Measurements from ENCODE around the gene IPCEF1. TPM values are rescaled to one million over a fixed set of nuclear protein-coding genes. Genes with fewer than 3 reads are reported as not detected.

IPCEF1 gene
- total RNA-seq, 2 donors from 2014 or later: 15.6 to 20.2 TPM

GRCh38 chr6:154161689-154162088 lies 194.9 kb downstream of the IPCEF1 start:
- peak; percentile 77 for ATAC-seq (replicated peaks)
- peaks cover 19% of the 10 kb centered on the region for H3K4me1 Mint-ChIP-seq
- peaks cover 22% of the 10 kb centered on the region for H3K36me3 Mint-ChIP-seq (ENCODE audit: low read depth)
- H3K27me3 Mint-ChIP-seq: no peaks in the 10 kb centered on the region
- no peak overlapping the region for H3K4me3 Mint-ChIP-seq
- H3K9me3 Mint-ChIP-seq: no peaks in the 10 kb centered on the region
- H3K27ac Mint-ChIP-seq: no peak overlapping the region

- Mint-ChIP-seq H3K4me3 (no peak overlapping the region), H3K27me3 (no peaks in the 10 kb centered on the region), H3K4me1 (peaks cover 25% of the 10 kb centered on the region), H3K36me3 (ENCODE audit: low read depth) (peaks cover 12% of the 10 kb centered on the region), H3K27ac (no peak overlapping the region), H3K9me3 (no peaks in the 10 kb centered on the region)
- no peak for ATAC-seq (replicated peaks)
Observed at GRCh38 chr6:154159126-154159525, 197.5 kb downstream of the IPCEF1 start.

GRCh38 chr6:154157706-154158105 lies 198.9 kb downstream of the IPCEF1 start:
- Mint-ChIP-seq H3K36me3 (ENCODE audit: low read depth) (peaks cover 12% of the 10 kb centered on the region), H3K4me3 (peak overlapping the region; percentile 78), H3K4me1 (peaks cover 25% of the 10 kb centered on the region), H3K9me3 (no peaks in the 10 kb centered on the region), H3K27me3 (no peaks in the 10 kb centered on the region), H3K27ac (peak overlapping the region; percentile 79)
- ATAC-seq (replicated peaks): no peak

GRCh38 chr6:154157082-154157481 lies 199.5 kb downstream of the IPCEF1 start:
- Mint-ChIP-seq H3K9me3 (no peaks in the 10 kb centered on the region), H3K36me3 (ENCODE audit: low read depth) (peaks cover 12% of the 10 kb centered on the region), H3K4me3 (peak overlapping the region; percentile 78), H3K27ac (peak overlapping the region; percentile 79), H3K4me1 (peaks cover 25% of the 10 kb centered on the region), H3K27me3 (no peaks in the 10 kb centered on the region)
- ATAC-seq (replicated peaks): peak; percentile 44

GRCh38 chr6:154156135-154156896 lies 200.3 kb downstream of the IPCEF1 start:
- ATAC-seq (replicated peaks): peak; percentile 90
- peak overlapping the region; percentile 78 for H3K4me3 Mint-ChIP-seq
- H3K4me1 Mint-ChIP-seq: peaks cover 25% of the 10 kb centered on the region
- no peaks in the 10 kb centered on the region for H3K27me3 Mint-ChIP-seq
- H3K9me3 Mint-ChIP-seq: no peaks in the 10 kb centered on the region
- H3K36me3 Mint-ChIP-seq (ENCODE audit: low read depth): peaks cover 12% of the 10 kb centered on the region
- peak overlapping the region; percentile 79 for H3K27ac Mint-ChIP-seq

GRCh38 chr6:154154389-154154967 lies 202.1 kb downstream of the IPCEF1 start:
- no peaks in the 10 kb centered on the region for H3K9me3 Mint-ChIP-seq
- peaks cover 6% of the 10 kb centered on the region for H3K36me3 Mint-ChIP-seq (ENCODE audit: low read depth)
- no peak overlapping the region for H3K4me3 Mint-ChIP-seq
- peaks cover 25% of the 10 kb centered on the region for H3K4me1 Mint-ChIP-seq
- H3K27ac Mint-ChIP-seq: no peak overlapping the region
- no peak for ATAC-seq (replicated peaks)
- H3K27me3 Mint-ChIP-seq: no peaks in the 10 kb centered on the region

GRCh38 chr6:154143753-154144152 lies 212.8 kb downstream of the IPCEF1 start:
- H3K9me3 Mint-ChIP-seq: no peaks in the 10 kb centered on the region
- no peak for ATAC-seq (replicated peaks)
- no peaks in the 10 kb centered on the region for H3K36me3 Mint-ChIP-seq (ENCODE audit: low read depth)
- no peak overlapping the region for H3K27ac Mint-ChIP-seq
- no peak overlapping the region for H3K4me3 Mint-ChIP-seq
- peaks cover 14% of the 10 kb centered on the region for H3K27me3 Mint-ChIP-seq
- no peaks in the 10 kb centered on the region for H3K4me1 Mint-ChIP-seq

- no peak overlapping the region for H3K4me3 Mint-ChIP-seq
- H3K9me3 Mint-ChIP-seq: no peaks in the 10 kb centered on the region
- H3K27me3 Mint-ChIP-seq: peaks cover 12% of the 10 kb centered on the region
- no peak overlapping the region for H3K27ac Mint-ChIP-seq
- H3K36me3 Mint-ChIP-seq (ENCODE audit: low read depth): no peaks in the 10 kb centered on the region
- H3K4me1 Mint-ChIP-seq: no peaks in the 10 kb centered on the region
- ATAC-seq (replicated peaks): no peak
Observed at GRCh38 chr6:154140743-154141142, 215.9 kb downstream of the IPCEF1 start.

- no peak overlapping the region for H3K4me3 Mint-ChIP-seq
- no peaks in the 10 kb centered on the region for H3K9me3 Mint-ChIP-seq
- H3K36me3 Mint-ChIP-seq (ENCODE audit: low read depth): no peaks in the 10 kb centered on the region
- ATAC-seq (replicated peaks): no peak
- peaks cover 6% of the 10 kb centered on the region for H3K27me3 Mint-ChIP-seq
- H3K4me1 Mint-ChIP-seq: no peaks in the 10 kb centered on the region
- H3K27ac Mint-ChIP-seq: no peak overlapping the region
Observed at GRCh38 chr6:154139892-154140291, 216.7 kb downstream of the IPCEF1 start.

- H3K27me3 Mint-ChIP-seq: peaks cover 6% of the 10 kb centered on the region
Observed at GRCh38 chr6:154138793-154139192, 217.8 kb downstream of the IPCEF1 start.

GRCh38 chr6:154134471-154135147 lies 222.0 kb downstream of the IPCEF1 start:
- Mint-ChIP-seq H3K36me3 (ENCODE audit: low read depth) (no peaks in the 10 kb centered on the region), H3K27me3 (peaks cover 6% of the 10 kb centered on the region), H3K9me3 (no peaks in the 10 kb centered on the region), H3K4me3 (no peak overlapping the region), H3K27ac (no peak overlapping the region), H3K4me1 (no peaks in the 10 kb centered on the region)
- ATAC-seq (replicated peaks): no peak

More at GRCh38 chr6:154138793-154139192, 217.8 kb downstream of the IPCEF1 start:
- H3K9me3 Mint-ChIP-seq: no peaks in the 10 kb centered on the region
- no peak overlapping the region for H3K27ac Mint-ChIP-seq
- H3K4me1 Mint-ChIP-seq: no peaks in the 10 kb centered on the region
- H3K36me3 Mint-ChIP-seq (ENCODE audit: low read depth): no peaks in the 10 kb centered on the region
- no peak for ATAC-seq (replicated peaks)
- no peak overlapping the region for H3K4me3 Mint-ChIP-seq

- H3K9me3 Mint-ChIP-seq: no peaks in the 10 kb centered on the region
- H3K4me1 Mint-ChIP-seq: no peaks in the 10 kb centered on the region
- no peak overlapping the region for H3K27ac Mint-ChIP-seq
- ATAC-seq (replicated peaks): no peak
- peaks cover 6% of the 10 kb centered on the region for H3K27me3 Mint-ChIP-seq
- H3K4me3 Mint-ChIP-seq: no peak overlapping the region
- H3K36me3 Mint-ChIP-seq (ENCODE audit: low read depth): no peaks in the 10 kb centered on the region
Observed at GRCh38 chr6:154127657-154128056, 228.9 kb downstream of the IPCEF1 start.

- Mint-ChIP-seq H3K4me3 (no peak overlapping the region), H3K27ac (no peak overlapping the region), H3K9me3 (no peaks in the 10 kb centered on the region), H3K27me3 (peaks cover 7% of the 10 kb centered on the region), H3K36me3 (ENCODE audit: low read depth) (no peaks in the 10 kb centered on the region), H3K4me1 (no peaks in the 10 kb centered on the region)
- ATAC-seq (replicated peaks): no peak
Observed at GRCh38 chr6:154125421-154125820, 231.2 kb downstream of the IPCEF1 start.

- H3K27me3 Mint-ChIP-seq: peaks cover 7% of the 10 kb centered on the region
- no peaks in the 10 kb centered on the region for H3K9me3 Mint-ChIP-seq
- H3K4me1 Mint-ChIP-seq: no peaks in the 10 kb centered on the region
- no peaks in the 10 kb centered on the region for H3K36me3 Mint-ChIP-seq (ENCODE audit: low read depth)
- ATAC-seq (replicated peaks): peak; percentile 34
- no peak overlapping the region for H3K4me3 Mint-ChIP-seq
- H3K27ac Mint-ChIP-seq: no peak overlapping the region
Observed at GRCh38 chr6:154123155-154123956, 233.2 kb downstream of the IPCEF1 start.
